Measurements from ENCODE around the gene FOXL3.

DNA sequence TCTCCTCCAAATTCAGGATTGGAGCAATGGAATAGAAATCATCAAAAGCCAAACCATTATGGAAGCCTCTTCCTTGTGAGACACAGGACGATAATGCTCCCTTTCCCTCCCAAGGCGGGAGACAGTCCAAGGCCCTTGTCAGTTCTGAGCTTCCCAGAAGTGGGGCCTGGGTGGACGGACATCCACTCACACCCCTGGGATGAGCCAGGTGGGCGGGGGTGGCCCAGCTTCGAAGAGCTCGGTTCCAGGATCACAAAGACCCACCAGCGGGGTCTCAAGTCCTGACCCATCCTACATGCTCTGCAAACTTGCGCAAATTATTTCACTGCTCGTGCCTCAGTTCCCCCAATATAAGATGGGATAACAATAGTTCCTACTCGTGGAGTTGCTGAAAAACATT is 10.1 kb upstream of the FOXL3 start:
- TF ChIP-seq CTCF (IDR thresholded peaks at IDR 0.05) (no peak), EZH2phosphoT487 (IDR thresholded peaks at IDR 0.05; ENCODE audit: borderline replicate concordance, low read depth) (no peak), RAD21 (IDR thresholded peaks at IDR 0.05; ENCODE audit: low read length) (no peak), MAX (IDR thresholded peaks at IDR 0.05; ENCODE audit: low read depth) (no peak), YY1 (IDR thresholded peaks at IDR 0.05; ENCODE audit: low read depth) (no peak), GATA2 (CRISPR knock-in tag; IDR thresholded peaks at IDR 0.05) (no peak), FOSL2 (IDR thresholded peaks at IDR 0.05; ENCODE audit: borderline replicate concordance, low read depth) (no peak), MEF2A (IDR thresholded peaks at IDR 0.05; ENCODE audit: borderline replicate concordance, low read depth) (no peak), POLR2AphosphoS5 (IDR thresholded peaks at IDR 0.05; ENCODE audit: low read depth, low read length) (no peak), ZBTB33 (IDR thresholded peaks at IDR 0.05; ENCODE audit: borderline replicate concordance, low read depth) (no peak), EP300 (IDR thresholded peaks at IDR 0.05; ENCODE audit: borderline replicate concordance in 1 of 2, low read depth in 1 of 2, low read length in 1 of 2) (no peak)
